IMR-90 (cell line): ENCODE measurements around the gene PTCHD4. TPM values are rescaled to one million over a fixed set of nuclear protein-coding genes. Genes with fewer than 3 reads are reported as not detected.

Source experiments
- ATAC-seq: fragments of 200-7000 bp; cut with Tn5 transposase; 2 replicates; pipeline ENCODE4 v1.9.1; 2020; ENCODE audit warnings: low read depth, mild to moderate bottlenecking, moderate library complexity
- BruUV-seq: library from RNA; stranded (reverse); fragments of 400-500 nt; replicated peaks from 2 replicates; lab custom pipeline; 2021; lab: Mats Ljungman, UMichigan
- CTCF ChIA-PET: fragments of 300-600 bp; formaldehyde crosslinking; extraction: SDS; loops from one replicate; lab custom pipeline; 2021; ENCODE audit warnings: antibody characterized with exemption; lab: Yijun Ruan, JAX
- POLR2A ChIA-PET: fragments of 300-600 bp; sonication (Branson Sonifier 250); formaldehyde crosslinking; loops from one replicate; lab custom pipeline; 2022; ENCODE audit warnings: antibody characterized with exemption; ENCODE audit not compliant: unreplicated experiment; lab: Charles Lee
- DNase-seq: peaks from one replicate; pipeline ENCODE4 v3.0.0; 2013
- H2AFZ ChIP-seq: replicated peaks from 2 replicates; pipeline ENCODE3; 2013; ENCODE audit warnings: low read length, mild to moderate bottlenecking; ENCODE audit not compliant: poor library complexity
- H2AK5ac ChIP-seq: 2 replicates; pipeline ENCODE4 v1.6.1; 2013; ENCODE audit warnings: low read depth, low read length, inconsistent platforms
- H2AK9ac ChIP-seq: replicated peaks from 2 replicates; pipeline ENCODE3; 2013; ENCODE audit warnings: mild to moderate bottlenecking, low read depth, low read length, moderate library complexity; ENCODE audit not compliant: poor library complexity
- H2BK120ac ChIP-seq: 2 replicates; pipeline ENCODE4 v1.6.1; 2013; ENCODE audit warnings: low read depth, low read length, inconsistent platforms
- H2BK15ac ChIP-seq: 3 replicates; pipeline ENCODE4 v1.6.1; 2013; ENCODE audit warnings: low read depth, low read length, inconsistent platforms
- H2BK20ac ChIP-seq: 2 replicates; pipeline ENCODE4 v1.6.1; 2013; ENCODE audit warnings: low read depth, mild to moderate bottlenecking, inconsistent platforms, low read length, moderate library complexity
- H2BK5ac ChIP-seq: 2 replicates; pipeline ENCODE4 v1.6.1; 2013; ENCODE audit warnings: mild to moderate bottlenecking, low read depth, low read length, inconsistent platforms; ENCODE audit not compliant: poor library complexity, severe bottlenecking
- H3K14ac ChIP-seq: replicated peaks from 2 replicates; pipeline ENCODE4 v1.6.1; 2013; ENCODE audit warnings: low read depth, low read length, inconsistent platforms
- H3K18ac ChIP-seq: 2 replicates; pipeline ENCODE4 v1.6.1; 2013; ENCODE audit warnings: low read depth, low read length, control low read depth
- H3K23ac ChIP-seq: 2 replicates; pipeline ENCODE4 v1.6.1; 2013; ENCODE audit warnings: low read depth, low read length, inconsistent platforms
- H3K27ac ChIP-seq: 2 replicates; pipeline ENCODE4 v1.5.1; 2013; ENCODE audit warnings: mild to moderate bottlenecking, control low read depth, low read length; ENCODE audit not compliant: insufficient read depth
- H3K27me3 ChIP-seq: 2 replicates; pipeline ENCODE4 v1.6.1; 2013; ENCODE audit warnings: low read length; ENCODE audit not compliant: control insufficient read depth, insufficient read depth
- H3K36me3 ChIP-seq: 2 replicates; pipeline ENCODE4 v1.6.1; 2013; ENCODE audit warnings: low read length, mixed read lengths; ENCODE audit not compliant: control insufficient read depth, insufficient read depth
- H3K4ac ChIP-seq: 2 replicates; pipeline ENCODE4 v1.6.1; 2013; ENCODE audit warnings: low read depth, low read length, inconsistent platforms
- H3K4me1 ChIP-seq: 2 replicates; pipeline ENCODE4 v1.6.1; 2013; ENCODE audit warnings: low read length, mixed read lengths; ENCODE audit not compliant: control insufficient read depth, insufficient read depth
- H3K4me2 ChIP-seq: 2 replicates; pipeline ENCODE4 v1.6.1; 2013; ENCODE audit warnings: low read depth, mild to moderate bottlenecking, control low read depth, low read length, moderate library complexity
- H3K4me3 ChIP-seq: 2 replicates; pipeline ENCODE4 v1.5.1; 2013; ENCODE audit warnings: low read depth, mild to moderate bottlenecking, control low read depth, low read length, moderate library complexity; ENCODE audit not compliant: insufficient read depth
- H3K56ac ChIP-seq: 2 replicates; pipeline ENCODE4 v1.6.1; 2013; ENCODE audit warnings: low read length, inconsistent platforms; ENCODE audit not compliant: insufficient read depth; ENCODE audit errors: extremely low read depth
- H3K79me1 ChIP-seq, 2 experiments: 2 replicates each; pipeline ENCODE4 v1.6.1; 2013; ENCODE audit warnings: low read length in 2 of 2, inconsistent platforms in 1 of 2, low read depth in 1 of 2
- H3K9ac ChIP-seq: 2 replicates; pipeline ENCODE4 v1.6.1; 2013; ENCODE audit warnings: low read depth, low read length, control low read depth
- H3K9me1 ChIP-seq: 2 replicates; pipeline ENCODE4 v1.6.1; 2013; ENCODE audit warnings: low read length, inconsistent platforms; ENCODE audit not compliant: insufficient read depth
- H3K9me3 ChIP-seq: 2 replicates; pipeline ENCODE4 v1.6.1; 2013; ENCODE audit warnings: low read length; ENCODE audit not compliant: control insufficient read depth, insufficient read depth
- H4K20me1 ChIP-seq: 2 replicates; pipeline ENCODE4 v1.6.1; 2013; ENCODE audit warnings: low read length, inconsistent platforms; ENCODE audit not compliant: insufficient read depth
- H4K5ac ChIP-seq: 2 replicates; pipeline ENCODE4 v1.6.1; 2013; ENCODE audit warnings: mild to moderate bottlenecking, low read depth, low read length, control low read depth
- H4K8ac ChIP-seq, 2 experiments: 2 replicates each; pipeline ENCODE4 v1.6.1; 2013; ENCODE audit warnings: low read depth in 2 of 2, low read length in 2 of 2, control low read depth in 1 of 2, inconsistent platforms in 1 of 2
- H4K91ac ChIP-seq: 2 replicates; pipeline ENCODE4 v1.6.1; 2013; ENCODE audit warnings: low read depth, low read length, inconsistent platforms; ENCODE audit not compliant: insufficient read depth
- BHLHE40 ChIP-seq: fragments of 150-350 bp; IDR thresholded peaks from 2 replicates; pipeline ENCODE4 v1.6.1; 2016; ENCODE audit warnings: mild to moderate bottlenecking, low read depth, low read length
- CEBPB ChIP-seq: IDR thresholded peaks from 2 replicates; pipeline ENCODE4 v1.6.1; 2012; ENCODE audit warnings: low read depth, low read length, improper control_type of control experiment
- CHD1 ChIP-seq: IDR thresholded peaks from 2 replicates; pipeline ENCODE4 v1.6.1; 2012; ENCODE audit warnings: low read depth, low read length, improper control_type of control experiment
- FOS ChIP-seq: fragments of 150-350 bp; IDR thresholded peaks from 2 replicates; pipeline ENCODE4 v1.6.1; 2016; ENCODE audit warnings: low read depth, low read length
- MAFK ChIP-seq: IDR thresholded peaks from 2 replicates; pipeline ENCODE4 v1.6.1; 2012; ENCODE audit warnings: low read depth, low read length, improper control_type of control experiment
- MAZ ChIP-seq: IDR thresholded peaks from 2 replicates; pipeline ENCODE4 v1.6.1; 2012; ENCODE audit warnings: low read depth, mild to moderate bottlenecking, low read length, improper control_type of control experiment, moderate library complexity, borderline replicate concordance
- MXI1 ChIP-seq: IDR thresholded peaks from 2 replicates; pipeline ENCODE4 v1.6.1; 2012; ENCODE audit warnings: low read depth, mild to moderate bottlenecking, low read length, moderate library complexity, borderline replicate concordance
- NFE2L2 ChIP-seq: fragments of 150-350 bp; IDR thresholded peaks from 2 replicates; pipeline ENCODE4 v1.6.1; 2016; ENCODE audit warnings: low read depth, mild to moderate bottlenecking, low read length
- POLR2A ChIP-seq: IDR thresholded peaks from 2 replicates; pipeline ENCODE4 v1.6.1; 2012; ENCODE audit warnings: mild to moderate bottlenecking, low read depth, low read length
- RAD21 ChIP-seq: IDR thresholded peaks from 2 replicates; pipeline ENCODE4 v1.6.1; 2012; ENCODE audit warnings: low read length, improper control_type of control experiment
- RCOR1 ChIP-seq: IDR thresholded peaks from 2 replicates; pipeline ENCODE4 v1.6.1; 2012; ENCODE audit warnings: mild to moderate bottlenecking, low read length, improper control_type of control experiment; ENCODE audit not compliant: insufficient replicate concordance
- RFX5 ChIP-seq: IDR thresholded peaks from 2 replicates; pipeline ENCODE4 v1.8.0; 2012; ENCODE audit warnings: low read depth, mild to moderate bottlenecking, low read length, moderate library complexity
- SMC3 ChIP-seq: fragments of 150-350 bp; IDR thresholded peaks from 2 replicates; pipeline ENCODE4 v1.6.1; 2016; ENCODE audit warnings: low read depth, mild to moderate bottlenecking, antibody characterized with exemption, low read length, moderate library complexity
- WGBS, 2 experiments: methylation state at CpG; one replicate each; pipeline versions ENCODE4 v1.1.5 to v1.1.7; 2013; ENCODE audit warnings: missing lambda C conversion rate in 2 of 2; ENCODE audit not compliant: insufficient read length in 1 of 2; ENCODE audit errors: extremely low coverage in 2 of 2; 5-methylcytosine and 5-hydroxymethylcytosine counted together
- dilution Hi-C: fragments of 300-500 bp; cut with HindIII; formaldehyde crosslinking; loops from one replicate; pipeline ENCODE4 v1.14.3; 2018; ENCODE audit warnings: low sequenced_read_pairs; ENCODE audit not compliant: unreplicated experiment
- in situ Hi-C: fragments of 300-500 bp; cut with MboI; formaldehyde crosslinking; loops from 3 replicates; pipeline ENCODE4 v1.14.3; 2019; ENCODE audit warnings: low sequenced_read_pairs, inconsistent platforms, mixed read lengths
- intact Hi-C: fragments of 100-400 bp; cut with micrococcal nuclease; formaldehyde crosslinking; loops from 2 replicates; pipeline ENCODE4 v1.10.0; 2022
- polyA plus RNA-seq, 3 experiments: library from polyadenylated mRNA; depleted of rRNA; stranded (reverse); fragments of >200 nt; gene quantifications; 2 replicates each; pipeline ENCODE4 v1.2.3, GENCODE V29; 2012; ENCODE audit warnings: low replicate concordance in 1 of 3
- total RNA-seq: library from RNA; depleted of rRNA; stranded (reverse); fragments of >200 nt; gene quantifications from 2 replicates; pipeline ENCODE4 v1.2.3, GENCODE V29; 2012
- TF ChIP-seq, protein P1 (sequence below): conservative IDR thresholded peaks from 2 replicates; pipeline ENCODE4 v1.5.1; 2012; ENCODE audit warnings: mild to moderate bottlenecking, low read depth, low read length, improper control_type of control experiment
- TF ChIP-seq, protein P2 (sequence below): fragments of 150-350 bp; IDR thresholded peaks from 2 replicates; pipeline ENCODE4 v1.6.1; 2017; ENCODE audit warnings: mild to moderate bottlenecking, antibody characterized with exemption, low read length, low read depth
- TF ChIP-seq, protein P3 (sequence below): fragments of 150-350 bp; IDR thresholded peaks from 2 replicates; pipeline ENCODE4 v1.6.1; 2016; ENCODE audit warnings: low read depth, mild to moderate bottlenecking, low read length, moderate library complexity, borderline replicate concordance

PTCHD4 gene
- total and polyA plus RNA-seq, 2 of the 4 experiments (the other 2 are of a cell fraction): 0.53 to 0.72 TPM

DNA sequence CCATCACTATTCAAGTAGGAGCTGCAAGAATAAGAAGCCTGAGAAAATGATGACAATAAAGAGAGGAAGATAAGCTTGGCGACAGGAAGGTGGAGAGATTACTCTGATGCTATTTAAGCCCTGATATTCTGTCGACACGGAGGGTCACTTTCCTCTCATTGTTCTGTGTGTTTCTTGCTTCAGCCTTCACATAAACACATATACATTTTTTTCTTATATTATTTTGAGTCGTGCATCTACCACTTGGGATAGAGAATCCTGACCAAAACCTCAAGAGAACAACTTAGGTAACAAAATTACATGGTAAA lies 10.5 kb downstream of the PTCHD4 start:
- Histone ChIP-seq H3K4me1 (no peaks in the 10 kb centered on the region; the same call in 1 of the 2 replicates), H4K5ac (no peak overlapping the region), H3K36me3 (no peaks in the 10 kb centered on the region), H2BK5ac (no peak overlapping the region), H2BK120ac (no peak overlapping the region), H4K8ac (no peak overlapping the region), H3K4ac (no peak overlapping the region), H3K56ac (no peak overlapping the region), H2AK5ac (no peak overlapping the region), H3K9ac (no peak overlapping the region), H3K79me1 (no peaks in the 10 kb centered on the region), H4K91ac (no peak overlapping the region), H2BK20ac (no peak overlapping the region), H3K9me3 (no peaks in the 10 kb centered on the region), H3K18ac (peak overlapping the region; percentile 27; the same call in 1 of the 2 replicates), H3K27me3 (no peaks in the 10 kb centered on the region), H2BK15ac (no peak overlapping the region), H2AK9ac (no peak overlapping the region), H3K4me3 (no peak overlapping the region), H3K27ac (no peak overlapping the region), H3K14ac (no peak overlapping the region), H3K4me2 (peak overlapping the region; percentile 76; the same call in 1 of the 2 replicates), H4K20me1 (no peaks in the 10 kb centered on the region), H3K23ac (no peak overlapping the region), H3K9me1 (no peaks in the 10 kb centered on the region), H2AFZ (no peak overlapping the region)
- BruUV-seq: no TSS peak
- ChIA-PET POLR2A (no interaction called here), CTCF (no interaction called here)
- intact Hi-C loops: no loop called here
- WGBS, 2 experiments: no CpG with 5 or more reads among the region's 4 CpGs
- DNase-seq: no peak
- ATAC-seq: no peak
- TF ChIP-seq MAFK (no peak), RFX5 (no peak), FOS (no peak), NFE2L2 (no peak), SMC3 (no peak), CEBPB (no peak), POLR2A (no peak), MXI1 (no peak), MAZ (no peak), RCOR1 (no peak), RAD21 (no peak), CHD1 (no peak), BHLHE40 (no peak)
- TF ChIP-seq, protein P1, sequence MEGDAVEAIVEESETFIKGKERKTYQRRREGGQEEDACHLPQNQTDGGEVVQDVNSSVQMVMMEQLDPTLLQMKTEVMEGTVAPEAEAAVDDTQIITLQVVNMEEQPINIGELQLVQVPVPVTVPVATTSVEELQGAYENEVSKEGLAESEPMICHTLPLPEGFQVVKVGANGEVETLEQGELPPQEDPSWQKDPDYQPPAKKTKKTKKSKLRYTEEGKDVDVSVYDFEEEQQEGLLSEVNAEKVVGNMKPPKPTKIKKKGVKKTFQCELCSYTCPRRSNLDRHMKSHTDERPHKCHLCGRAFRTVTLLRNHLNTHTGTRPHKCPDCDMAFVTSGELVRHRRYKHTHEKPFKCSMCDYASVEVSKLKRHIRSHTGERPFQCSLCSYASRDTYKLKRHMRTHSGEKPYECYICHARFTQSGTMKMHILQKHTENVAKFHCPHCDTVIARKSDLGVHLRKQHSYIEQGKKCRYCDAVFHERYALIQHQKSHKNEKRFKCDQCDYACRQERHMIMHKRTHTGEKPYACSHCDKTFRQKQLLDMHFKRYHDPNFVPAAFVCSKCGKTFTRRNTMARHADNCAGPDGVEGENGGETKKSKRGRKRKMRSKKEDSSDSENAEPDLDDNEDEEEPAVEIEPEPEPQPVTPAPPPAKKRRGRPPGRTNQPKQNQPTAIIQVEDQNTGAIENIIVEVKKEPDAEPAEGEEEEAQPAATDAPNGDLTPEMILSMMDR: no peak
- TF ChIP-seq, protein P2, sequence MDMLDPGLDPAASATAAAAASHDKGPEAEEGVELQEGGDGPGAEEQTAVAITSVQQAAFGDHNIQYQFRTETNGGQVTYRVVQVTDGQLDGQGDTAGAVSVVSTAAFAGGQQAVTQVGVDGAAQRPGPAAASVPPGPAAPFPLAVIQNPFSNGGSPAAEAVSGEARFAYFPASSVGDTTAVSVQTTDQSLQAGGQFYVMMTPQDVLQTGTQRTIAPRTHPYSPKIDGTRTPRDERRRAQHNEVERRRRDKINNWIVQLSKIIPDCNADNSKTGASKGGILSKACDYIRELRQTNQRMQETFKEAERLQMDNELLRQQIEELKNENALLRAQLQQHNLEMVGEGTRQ: no peak
- TF ChIP-seq, protein P3, sequence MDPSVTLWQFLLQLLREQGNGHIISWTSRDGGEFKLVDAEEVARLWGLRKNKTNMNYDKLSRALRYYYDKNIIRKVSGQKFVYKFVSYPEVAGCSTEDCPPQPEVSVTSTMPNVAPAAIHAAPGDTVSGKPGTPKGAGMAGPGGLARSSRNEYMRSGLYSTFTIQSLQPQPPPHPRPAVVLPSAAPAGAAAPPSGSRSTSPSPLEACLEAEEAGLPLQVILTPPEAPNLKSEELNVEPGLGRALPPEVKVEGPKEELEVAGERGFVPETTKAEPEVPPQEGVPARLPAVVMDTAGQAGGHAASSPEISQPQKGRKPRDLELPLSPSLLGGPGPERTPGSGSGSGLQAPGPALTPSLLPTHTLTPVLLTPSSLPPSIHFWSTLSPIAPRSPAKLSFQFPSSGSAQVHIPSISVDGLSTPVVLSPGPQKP: no peak
- in situ Hi-C loops: no loop called here
- dilution Hi-C loops: no loop called here
